ENCODE measurements around the gene HPSE.
"Not testable (repeated sequence)": the region's sequence is repeated elsewhere in the genome, so short reads cannot be mapped to it uniquely, and the experiment has no call there.

The HPSE gene

DNA sequence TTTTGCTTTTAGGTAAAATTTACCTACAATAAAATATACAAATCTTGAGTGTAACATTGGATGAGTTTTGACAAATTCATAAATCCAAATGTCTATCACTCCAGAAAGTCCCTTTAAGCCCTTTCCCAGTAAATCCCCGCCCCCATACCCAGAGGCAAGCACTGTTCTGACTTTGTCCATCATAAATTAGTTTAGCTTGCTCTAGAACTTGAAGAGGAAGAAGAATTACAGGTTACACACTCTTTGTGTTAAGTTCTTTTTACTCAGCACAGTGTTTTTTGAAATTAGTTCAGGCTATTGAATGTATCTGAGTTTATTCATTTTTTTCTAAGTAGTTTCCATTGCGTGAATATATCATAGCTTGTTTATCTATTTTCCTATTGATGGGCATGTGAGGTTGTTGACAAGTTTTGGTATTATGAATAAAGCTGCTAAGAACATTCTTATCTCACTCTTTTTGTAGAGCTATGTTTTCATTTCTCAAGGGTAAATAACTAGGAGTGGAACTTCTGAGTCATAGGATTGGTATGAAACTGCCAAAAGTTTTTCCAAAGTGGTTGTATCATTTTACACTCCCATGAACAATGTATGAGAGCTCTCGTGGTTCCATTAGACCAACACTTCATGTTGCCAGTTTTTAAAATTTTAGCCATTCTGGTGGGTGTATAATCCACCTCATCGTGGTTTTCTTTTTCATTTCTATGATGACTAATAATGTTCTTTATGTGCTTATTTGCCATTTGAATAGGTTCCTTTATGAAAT, 22.4 kb upstream of the HPSE start:
- H3K9me3 Mint-ChIP-seq = no peaks in the 10 kb centered on the region
- H3K4me1 Mint-ChIP-seq (ENCODE audit: low read depth) = peaks cover 21% of the 10 kb centered on the region
- peak overlapping the region; percentile 84 for H3K27ac Mint-ChIP-seq
- H3K27me3 Mint-ChIP-seq = no peaks in the 10 kb centered on the region
- no peaks in the 10 kb centered on the region for H3K36me3 Mint-ChIP-seq (ENCODE audit: low read depth)
- peak overlapping the region; percentile 48 for H3K4me3 Mint-ChIP-seq

DNA sequence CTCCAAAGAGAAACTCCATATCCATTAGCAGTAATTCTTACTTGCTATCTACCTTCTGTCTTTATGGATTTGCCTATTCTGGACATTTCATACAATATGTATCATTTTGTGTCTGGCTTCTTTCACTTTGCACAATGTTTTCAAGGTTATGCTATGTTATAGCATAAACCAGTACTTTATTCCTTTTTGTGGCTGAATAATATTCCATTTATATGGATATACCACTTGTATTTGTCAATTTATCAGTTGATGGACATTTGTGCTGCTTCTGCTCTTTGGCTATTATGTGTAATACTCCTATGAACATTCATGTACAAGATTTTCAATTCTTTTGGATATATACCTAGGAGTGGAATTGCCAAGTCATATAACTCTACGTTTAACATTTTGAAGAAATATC, 18.9 kb upstream of the HPSE start:
- no peaks in the 10 kb centered on the region for H3K27me3 Mint-ChIP-seq
- H3K4me3 Mint-ChIP-seq = no peak overlapping the region
- peaks cover 36% of the 10 kb centered on the region for H3K4me1 Mint-ChIP-seq (ENCODE audit: low read depth)
- no peak overlapping the region for H3K27ac Mint-ChIP-seq
- peaks cover 5% of the 10 kb centered on the region for H3K9me3 Mint-ChIP-seq
- no peaks in the 10 kb centered on the region for H3K36me3 Mint-ChIP-seq (ENCODE audit: low read depth)

DNA sequence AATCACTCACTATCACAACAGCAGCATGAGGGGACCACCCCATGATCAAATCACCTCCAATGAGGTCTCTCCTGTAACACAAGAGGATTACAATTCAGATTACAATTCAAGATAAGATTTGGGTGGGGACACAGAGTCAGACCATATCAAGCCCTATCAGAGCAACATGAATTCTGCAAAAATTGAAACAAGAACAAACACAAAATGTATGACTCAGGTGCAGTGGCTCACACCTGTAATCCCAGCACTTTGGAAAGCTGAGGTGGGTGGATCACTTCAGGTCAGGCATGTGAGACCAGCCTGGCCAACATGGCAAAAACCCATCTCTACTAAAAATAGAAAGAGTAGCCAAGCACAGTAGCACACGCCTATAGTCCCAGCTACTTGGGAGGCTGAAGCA, 13.4 kb upstream of the HPSE start:
- Mint-ChIP-seq H3K4me3 (no peak overlapping the region), H3K36me3 (ENCODE audit: low read depth) (no peaks in the 10 kb centered on the region), H3K27ac (no peak overlapping the region), H3K27me3 (peaks cover 12% of the 10 kb centered on the region), H3K4me1 (ENCODE audit: low read depth) (peaks cover 17% of the 10 kb centered on the region), H3K9me3 (peaks cover 22% of the 10 kb centered on the region)

GRCh38 chr4:83342476-83342875, 7.8 kb upstream of the HPSE start:
- Mint-ChIP-seq H3K36me3 (ENCODE audit: low read depth) (peaks cover 7% of the 10 kb centered on the region), H3K4me3 (no peak overlapping the region), H3K4me1 (ENCODE audit: low read depth) (peaks cover 23% of the 10 kb centered on the region), H3K27me3 (peaks cover 23% of the 10 kb centered on the region), H3K9me3 (peaks cover 15% of the 10 kb centered on the region), H3K27ac (no peak overlapping the region)

DNA sequence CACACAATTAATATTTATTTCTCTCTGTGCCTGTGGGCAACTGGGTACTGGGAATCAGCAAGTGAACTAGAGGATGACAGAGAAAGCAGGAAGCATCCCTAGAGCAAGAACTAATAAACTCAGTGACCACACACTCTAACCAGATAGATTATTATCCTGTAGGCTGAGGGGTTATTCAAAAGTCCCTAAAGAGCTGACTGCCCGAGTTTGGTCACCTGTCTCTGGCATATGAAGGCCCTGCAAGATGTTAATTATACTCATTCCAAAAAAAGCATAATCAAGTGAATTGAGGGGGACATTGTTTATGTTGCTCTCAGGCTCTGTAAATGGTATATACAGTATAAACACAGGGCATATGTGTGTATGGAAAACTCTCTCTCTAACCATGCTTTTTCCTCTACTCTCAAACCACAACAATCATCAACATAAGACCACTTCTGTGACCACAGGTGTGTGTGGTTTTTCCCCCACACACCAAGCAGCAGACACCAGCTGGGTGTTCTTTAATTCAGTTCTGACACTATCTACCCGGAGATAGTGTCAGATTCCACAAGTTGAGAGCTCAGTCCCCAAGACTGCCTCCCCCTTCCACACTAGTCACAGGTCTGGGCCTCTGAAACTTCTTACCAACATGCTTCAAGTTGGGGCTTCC, 6.2 kb upstream of the HPSE start:
- peaks cover 7% of the 10 kb centered on the region for H3K36me3 Mint-ChIP-seq (ENCODE audit: low read depth)
- peak overlapping the region; percentile 75 for H3K4me3 Mint-ChIP-seq
- H3K4me1 Mint-ChIP-seq (ENCODE audit: low read depth) = peaks cover 23% of the 10 kb centered on the region
- H3K27me3 Mint-ChIP-seq = peaks cover 28% of the 10 kb centered on the region
- H3K9me3 Mint-ChIP-seq = peaks cover 5% of the 10 kb centered on the region
- peak overlapping the region; percentile 89 for H3K27ac Mint-ChIP-seq

DNA sequence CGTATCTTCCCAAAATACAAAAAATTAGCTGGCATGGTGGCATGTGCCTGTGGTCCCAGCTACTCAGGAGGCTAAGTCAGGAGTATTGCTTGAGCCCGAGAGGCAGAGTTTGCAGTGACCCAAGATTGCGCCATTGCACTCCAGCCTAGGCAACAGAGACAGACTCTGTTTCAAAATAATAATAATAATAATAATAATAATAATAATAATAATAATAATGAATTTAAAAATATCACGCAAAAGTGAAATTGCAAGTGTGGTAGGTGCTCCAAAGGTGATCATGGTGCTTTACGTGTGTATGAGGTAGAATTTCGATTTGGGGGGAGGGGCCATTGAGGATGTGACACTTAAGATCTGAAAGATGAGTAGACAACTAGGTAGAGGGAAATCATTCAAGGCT, 4.9 kb upstream of the HPSE start:
- no peak overlapping the region for H3K4me3 Mint-ChIP-seq
- H3K9me3 Mint-ChIP-seq = peaks cover 5% of the 10 kb centered on the region
- H3K4me1 Mint-ChIP-seq (ENCODE audit: low read depth) = peaks cover 31% of the 10 kb centered on the region
- H3K27ac Mint-ChIP-seq = peak overlapping the region; percentile 8
- H3K27me3 Mint-ChIP-seq = peaks cover 37% of the 10 kb centered on the region
- peaks cover 7% of the 10 kb centered on the region for H3K36me3 Mint-ChIP-seq (ENCODE audit: low read depth)

GRCh38 chr4:83335701-83336100, 1.1 kb upstream of the HPSE start:
- Mint-ChIP-seq H3K4me3 (peak overlapping the region; percentile 78), H3K36me3 (ENCODE audit: low read depth) (peaks cover 3% of the 10 kb centered on the region), H3K9me3 (peaks cover 5% of the 10 kb centered on the region), H3K4me1 (ENCODE audit: low read depth) (peaks cover 20% of the 10 kb centered on the region), H3K27me3 (peaks cover 26% of the 10 kb centered on the region), H3K27ac (no peak overlapping the region)

- H3K4me1 Mint-ChIP-seq (ENCODE audit: low read depth) = peaks cover 17% of the 10 kb centered on the region
- H3K9me3 Mint-ChIP-seq = no peaks in the 10 kb centered on the region
- H3K27ac Mint-ChIP-seq = no peak overlapping the region
- no peaks in the 10 kb centered on the region for H3K36me3 Mint-ChIP-seq (ENCODE audit: low read depth)
- peaks cover 11% of the 10 kb centered on the region for H3K27me3 Mint-ChIP-seq
- no peak overlapping the region for H3K4me3 Mint-ChIP-seq
Observed at GRCh38 chr4:83331956-83332355, 2.7 kb downstream of the HPSE start.

GRCh38 chr4:83329521-83330110, 5.0 kb downstream of the HPSE start:
- Mint-ChIP-seq H3K4me3 (no peak overlapping the region), H3K36me3 (ENCODE audit: low read depth) (no peaks in the 10 kb centered on the region), H3K27me3 (no peaks in the 10 kb centered on the region), H3K9me3 (no peaks in the 10 kb centered on the region), H3K27ac (no peak overlapping the region), H3K4me1 (ENCODE audit: low read depth) (peaks cover 10% of the 10 kb centered on the region)

- H3K4me3 Mint-ChIP-seq = no peak overlapping the region
- H3K4me1 Mint-ChIP-seq (ENCODE audit: low read depth) = peaks cover 1% of the 10 kb centered on the region
- no peak overlapping the region for H3K27ac Mint-ChIP-seq
- H3K27me3 Mint-ChIP-seq = no peaks in the 10 kb centered on the region
- no peaks in the 10 kb centered on the region for H3K9me3 Mint-ChIP-seq
- no peaks in the 10 kb centered on the region for H3K36me3 Mint-ChIP-seq (ENCODE audit: low read depth)
Observed at GRCh38 chr4:83328521-83329187, 6.0 kb downstream of the HPSE start.

DNA sequence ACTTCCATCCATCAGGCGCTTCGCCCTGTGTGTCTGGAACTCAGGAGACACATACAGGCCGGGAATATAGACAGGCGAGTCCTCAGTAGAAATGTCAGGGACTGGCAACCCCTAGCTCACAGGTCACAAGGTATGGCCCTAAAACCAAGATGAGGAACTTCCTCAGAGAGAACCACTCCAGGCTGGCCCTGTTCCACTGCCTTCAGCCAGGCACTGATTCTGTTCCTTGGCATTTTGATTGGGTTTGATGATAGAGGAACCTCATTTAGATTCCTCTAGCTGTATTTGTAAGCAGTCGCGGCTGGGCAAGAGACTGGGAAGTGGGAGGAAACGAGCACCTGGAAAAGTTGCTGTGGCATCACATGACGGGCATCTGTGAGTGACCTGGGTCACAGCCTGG, 8.1 kb downstream of the HPSE start:
- H3K27ac Mint-ChIP-seq = no peak overlapping the region
- H3K9me3 Mint-ChIP-seq = no peaks in the 10 kb centered on the region
- no peaks in the 10 kb centered on the region for H3K4me1 Mint-ChIP-seq (ENCODE audit: low read depth)
- no peaks in the 10 kb centered on the region for H3K36me3 Mint-ChIP-seq (ENCODE audit: low read depth)
- no peaks in the 10 kb centered on the region for H3K27me3 Mint-ChIP-seq
- H3K4me3 Mint-ChIP-seq = no peak overlapping the region

DNA sequence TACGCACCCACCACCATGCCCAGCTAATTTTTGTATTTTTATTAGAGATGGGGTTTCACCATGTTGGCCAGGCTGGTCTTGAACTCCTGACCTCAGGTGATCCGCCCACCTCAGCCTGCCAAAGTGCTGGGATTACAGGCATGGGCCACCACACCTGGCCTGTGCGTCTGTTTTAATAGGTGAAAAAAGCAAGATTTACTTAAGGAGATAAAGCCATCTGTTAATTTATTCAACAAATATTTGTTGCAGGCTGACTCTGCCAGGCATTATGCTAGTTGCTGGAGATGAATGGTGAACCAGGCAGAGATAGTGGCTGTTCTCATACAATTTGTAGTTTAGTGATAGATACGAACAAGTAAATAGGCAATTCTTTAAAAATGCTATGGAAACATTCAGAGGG, 9.3 kb downstream of the HPSE start:
- H3K36me3 Mint-ChIP-seq (ENCODE audit: low read depth); H3K9me3 Mint-ChIP-seq; H3K4me3 Mint-ChIP-seq: not testable (repeated sequence)

GRCh38 chr4:83323136-83323535, 11.5 kb downstream of the HPSE start:
- no peaks in the 10 kb centered on the region for H3K27me3 Mint-ChIP-seq
- H3K4me3 Mint-ChIP-seq = no peak overlapping the region
- peaks cover 6% of the 10 kb centered on the region for H3K36me3 Mint-ChIP-seq (ENCODE audit: low read depth)
- H3K4me1 Mint-ChIP-seq (ENCODE audit: low read depth) = peaks cover 5% of the 10 kb centered on the region
- H3K27ac Mint-ChIP-seq = no peak overlapping the region
- no peaks in the 10 kb centered on the region for H3K9me3 Mint-ChIP-seq

More for the DNA sequence above, 9.3 kb downstream of the HPSE start:
- not testable (repeated sequence) for H3K27me3 Mint-ChIP-seq; H3K27ac Mint-ChIP-seq; H3K4me1 Mint-ChIP-seq (ENCODE audit: low read depth)

DNA sequence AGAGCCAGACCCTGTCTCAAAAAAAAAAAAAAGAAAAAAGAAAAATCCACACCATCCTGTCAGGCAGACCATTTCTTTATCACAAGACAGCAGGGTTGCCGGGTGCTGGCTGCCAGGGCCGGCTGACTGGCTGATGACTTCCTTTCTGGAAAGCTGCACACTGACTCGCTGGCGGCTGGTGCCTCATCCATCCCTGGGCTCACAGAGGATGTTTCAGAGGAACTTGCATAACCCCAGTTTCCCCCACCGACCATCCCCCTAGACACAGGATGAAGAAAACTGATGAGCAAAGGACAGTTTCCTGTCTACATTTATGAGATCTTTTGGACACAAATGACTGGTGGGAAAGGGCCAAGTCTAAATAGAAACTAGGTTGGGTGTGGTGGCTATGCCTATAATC, 14.1 kb downstream of the HPSE start:
- H3K36me3 Mint-ChIP-seq (ENCODE audit: low read depth) = peaks cover 16% of the 10 kb centered on the region
- no peaks in the 10 kb centered on the region for H3K9me3 Mint-ChIP-seq
- H3K27ac Mint-ChIP-seq = no peak overlapping the region
- H3K4me3 Mint-ChIP-seq = no peak overlapping the region
- no peaks in the 10 kb centered on the region for H3K27me3 Mint-ChIP-seq
- peaks cover 5% of the 10 kb centered on the region for H3K4me1 Mint-ChIP-seq (ENCODE audit: low read depth)

DNA sequence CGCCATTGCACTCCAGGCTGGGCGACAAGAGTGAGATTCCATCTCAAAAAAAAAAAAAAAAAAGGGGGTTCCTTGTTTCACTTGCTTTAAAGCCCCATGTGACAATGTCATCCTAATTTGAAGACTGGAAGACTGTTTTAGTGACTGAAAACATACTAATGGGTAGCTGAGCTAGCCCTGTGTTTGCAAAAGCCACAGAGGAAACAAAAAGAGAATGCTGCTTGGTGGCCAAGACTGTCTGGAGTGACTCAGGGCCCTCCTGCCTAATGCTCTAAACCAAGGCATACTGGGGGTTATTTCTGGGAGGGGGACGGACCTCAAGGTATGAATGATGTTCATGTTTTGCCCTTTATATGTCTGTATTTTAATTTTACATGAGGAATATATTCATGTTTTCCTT, 16.0 kb downstream of the HPSE start:
- Mint-ChIP-seq H3K4me3 (no peak overlapping the region), H3K36me3 (ENCODE audit: low read depth) (peaks cover 16% of the 10 kb centered on the region), H3K27me3 (no peaks in the 10 kb centered on the region), H3K27ac (no peak overlapping the region), H3K4me1 (ENCODE audit: low read depth) (peaks cover 5% of the 10 kb centered on the region), H3K9me3 (no peaks in the 10 kb centered on the region)
